Left lung (tissue), 10 donors: ENCODE results near the gene SPTSSA. TPM values are rescaled to one million over a fixed set of nuclear protein-coding genes. Genes with fewer than 3 reads are reported as not detected.
"Not testable (repeated sequence)": the region's sequence is repeated elsewhere in the genome, so short reads cannot be mapped to it uniquely, and the experiment has no call there.

Source experiments
- ATAC-seq: fragments of 200-7000 bp; cut with Tn5 transposase; one replicate; pipeline ENCODE4 v1.9.1; 2020; ENCODE audit warnings: moderate library complexity
- DNase-seq, 4 donors: peaks; one replicate each; pipeline ENCODE4 v3.0.0-alpha.2; 2013 to 2020
- H3K27ac ChIP-seq, 2 donors: fragments of 200-600 bp; sonication (generic) in 1 of 2; one replicate each; pipeline versions ENCODE4 v1.5.0 to v1.8.0; 2020 to 2021
- H3K27me3 ChIP-seq, 2 donors: fragments of 200-600 bp; sonication (generic) in 1 of 2; one replicate each; pipeline versions ENCODE4 v1.5.0 to v1.8.0; 2020 to 2021
- H3K36me3 ChIP-seq, 2 donors: fragments of 200-600 bp; sonication (generic) in 1 of 2; one replicate each; pipeline versions ENCODE4 v1.5.0 to v1.8.0; 2020 to 2021
- H3K4me1 ChIP-seq, 2 donors: fragments of 200-600 bp; one replicate each; pipeline ENCODE4 v1.8.0; 2021
- H3K4me3 ChIP-seq, 2 donors: fragments of 200-600 bp; sonication (generic) in 1 of 2; one replicate each; pipeline versions ENCODE4 v1.5.0 to v1.8.0; 2020 to 2021; ENCODE audit warnings: mild to moderate bottlenecking in 1 of 2
- H3K9me3 ChIP-seq, 2 donors: fragments of 200-600 bp; sonication (generic) in 1 of 2; one replicate each; pipeline versions ENCODE4 v1.5.0 to v1.8.0; 2020 to 2021
- intact Hi-C, 2 donors: fragments of 100-400 bp; cut with DNase I; formaldehyde crosslinking; loops; one replicate each; pipeline versions ENCODE4 v1.11.2 to v1.14.2; 2022
- polyA plus RNA-seq, 6 donors: library from polyadenylated mRNA; unstranded; fragments of 120-200 nt; gene quantifications; one replicate each; pipeline ENCODE4 v1.2.1, GENCODE V29; 2013; ENCODE audit not compliant: insufficient read length in 6 of 6
- total RNA-seq, 2 donors: library from RNA; stranded (reverse); fragmentation: NEBNext Ultra II Directional; extraction: Animal tissue kit (Norgen Biotek cat#: 25700); gene quantifications; one replicate each; pipeline ENCODE4 v1.2.1, GENCODE V29; 2021
- TF ChIP-seq, protein P1 (sequence below), 2 donors: fragments of 200-600 bp; sonication (generic) in 1 of 2; IDR thresholded peaks; one replicate each; pipeline versions ENCODE4 v1.5.0 to v1.8.0; 2021; ENCODE audit warnings: antibody characterized with exemption in 2 of 2
- donor health status: DM: no; HTN: yes; CAD: no.
- donor health status: DM: no; HTN: no; CAD: no.

Gene SPTSSA
- total and polyA plus RNA-seq, 8 donors, result 27.5 to 47.5 (median 30.4) TPM

DNA sequence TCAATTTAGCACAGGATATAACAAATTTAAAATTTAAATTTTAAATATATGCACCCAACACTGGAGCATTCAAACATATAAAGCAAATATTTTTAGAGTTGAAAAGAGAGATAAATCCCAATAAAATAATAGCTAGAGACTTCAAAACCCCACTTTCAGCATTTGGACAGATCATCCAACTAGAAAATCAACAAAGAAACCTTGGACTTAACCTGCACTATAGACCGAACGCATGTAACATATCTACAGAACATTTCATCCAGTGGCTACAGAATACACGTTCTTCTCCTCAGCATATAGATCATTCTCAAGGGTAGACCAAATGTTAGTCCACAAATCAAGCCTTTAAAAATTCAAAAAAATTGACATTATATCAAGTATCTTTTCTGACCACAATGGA, 64.0 kb downstream of the SPTSSA start:
- intact Hi-C loops, result no loop called here
- ATAC-seq (no peak), DNase-seq (no peak)
- Histone ChIP-seq H3K4me3 (no peak overlapping the region), H3K9me3 (no peaks in the 10 kb centered on the region), H3K27me3 (no peaks in the 10 kb centered on the region), H3K27ac (no peak overlapping the region), H3K4me1 (no peaks in the 10 kb centered on the region), H3K36me3 (no peaks in the 10 kb centered on the region)
- TF ChIP-seq, protein P1, sequence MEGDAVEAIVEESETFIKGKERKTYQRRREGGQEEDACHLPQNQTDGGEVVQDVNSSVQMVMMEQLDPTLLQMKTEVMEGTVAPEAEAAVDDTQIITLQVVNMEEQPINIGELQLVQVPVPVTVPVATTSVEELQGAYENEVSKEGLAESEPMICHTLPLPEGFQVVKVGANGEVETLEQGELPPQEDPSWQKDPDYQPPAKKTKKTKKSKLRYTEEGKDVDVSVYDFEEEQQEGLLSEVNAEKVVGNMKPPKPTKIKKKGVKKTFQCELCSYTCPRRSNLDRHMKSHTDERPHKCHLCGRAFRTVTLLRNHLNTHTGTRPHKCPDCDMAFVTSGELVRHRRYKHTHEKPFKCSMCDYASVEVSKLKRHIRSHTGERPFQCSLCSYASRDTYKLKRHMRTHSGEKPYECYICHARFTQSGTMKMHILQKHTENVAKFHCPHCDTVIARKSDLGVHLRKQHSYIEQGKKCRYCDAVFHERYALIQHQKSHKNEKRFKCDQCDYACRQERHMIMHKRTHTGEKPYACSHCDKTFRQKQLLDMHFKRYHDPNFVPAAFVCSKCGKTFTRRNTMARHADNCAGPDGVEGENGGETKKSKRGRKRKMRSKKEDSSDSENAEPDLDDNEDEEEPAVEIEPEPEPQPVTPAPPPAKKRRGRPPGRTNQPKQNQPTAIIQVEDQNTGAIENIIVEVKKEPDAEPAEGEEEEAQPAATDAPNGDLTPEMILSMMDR (IDR thresholded peaks at IDR 0.05), result no peak

DNA sequence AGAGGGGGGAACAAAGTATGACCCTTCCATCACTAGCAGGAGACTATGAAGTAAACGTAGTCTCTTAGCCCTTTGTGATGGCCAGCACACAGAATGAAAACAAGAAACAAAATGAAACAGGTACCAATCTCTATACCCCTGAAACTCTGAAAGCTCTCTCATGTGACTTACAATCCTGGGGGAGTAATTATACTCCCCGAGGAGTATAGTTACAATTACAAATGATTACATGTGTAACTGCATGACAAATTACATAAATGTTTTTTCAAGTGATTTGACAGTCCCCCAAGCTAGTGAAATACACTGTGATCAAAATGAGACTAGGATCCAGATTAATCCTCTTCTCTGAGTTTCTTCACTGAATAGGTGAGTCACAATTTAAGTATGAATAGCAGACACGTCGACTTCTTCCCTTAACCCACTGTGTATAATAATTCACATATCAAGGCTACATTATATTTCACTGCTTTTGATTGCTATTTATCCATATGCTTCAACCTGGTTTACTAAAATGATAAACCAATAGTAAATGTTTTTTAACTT, 74.0 kb downstream of the SPTSSA start:
- intact Hi-C loops, result no loop called here
- peaks cover 0 to 2% of the 10 kb centered on the region in 2 donors for H3K9me3 ChIP-seq
- no peaks in the 10 kb centered on the region for H3K4me1 ChIP-seq
- H3K27ac ChIP-seq, result no peak overlapping the region
- ATAC-seq (no peak), DNase-seq (no peak)
- no peaks in the 10 kb centered on the region for H3K27me3 ChIP-seq
- H3K36me3 ChIP-seq, result no peaks in the 10 kb centered on the region
- TF ChIP-seq, protein P1 (IDR thresholded peaks at IDR 0.05), result no peak
- no peak overlapping the region for H3K4me3 ChIP-seq

DNA sequence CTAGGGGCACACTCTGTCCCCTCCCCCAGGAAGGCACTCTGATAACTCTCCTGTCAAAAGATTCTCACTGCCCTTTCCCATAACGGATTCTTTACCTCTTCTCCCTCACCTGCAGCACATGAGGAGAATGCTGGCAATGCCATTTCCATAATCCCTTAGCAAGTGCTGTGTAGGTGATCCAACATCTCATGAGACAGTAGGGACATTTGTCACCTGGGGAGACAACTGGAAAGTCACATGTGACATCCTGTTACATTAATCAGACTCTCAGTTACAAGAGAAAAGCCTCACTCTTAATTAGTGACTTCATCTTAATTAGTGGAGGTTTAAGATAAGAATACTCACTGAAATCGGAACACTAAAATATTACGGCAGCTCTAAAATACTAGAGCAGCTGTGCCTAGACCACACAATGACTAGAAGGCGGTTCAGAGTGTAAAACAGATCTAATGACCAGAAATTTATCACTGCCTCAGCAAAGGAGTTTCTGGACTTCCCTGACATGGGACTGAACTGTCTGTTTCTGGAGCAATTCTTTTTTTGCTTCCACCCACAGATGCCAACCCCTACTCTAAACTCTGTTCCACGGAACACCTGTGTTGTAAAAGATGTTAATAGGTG, 75.1 kb downstream of the SPTSSA start:
- peaks cover 0 to 2% of the 10 kb centered on the region in 2 donors for H3K9me3 ChIP-seq
- no peaks in the 10 kb centered on the region for H3K36me3 ChIP-seq
- TF ChIP-seq, protein P1 (IDR thresholded peaks at IDR 0.05), result no peak

DNA sequence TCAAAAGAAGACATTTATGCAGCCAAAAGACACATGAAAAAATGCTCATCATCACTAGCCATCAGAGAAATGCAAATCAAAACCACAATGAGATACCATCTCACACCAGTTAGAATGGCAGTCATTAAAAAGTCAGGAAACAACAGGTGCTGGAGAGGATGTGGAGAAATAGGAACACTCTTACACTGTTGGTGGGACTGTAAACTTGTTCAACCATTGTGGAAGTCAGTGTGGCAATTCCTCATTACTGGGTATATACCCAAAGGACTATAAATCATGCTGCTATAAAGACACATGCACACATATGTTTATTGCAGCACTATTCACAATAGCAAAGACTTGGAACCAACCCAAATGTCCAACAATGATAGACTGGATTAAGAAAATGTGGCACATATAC, 76.2 kb downstream of the SPTSSA start:
- H3K36me3 ChIP-seq, H3K4me1 ChIP-seq, H3K4me3 ChIP-seq, intact Hi-C loops, ATAC-seq, H3K27ac ChIP-seq, DNase-seq, H3K9me3 ChIP-seq, H3K27me3 ChIP-seq: not testable (repeated sequence)

More for the DNA sequence above, 75.1 kb downstream of the SPTSSA start:
- DNase-seq (no peak), ATAC-seq (no peak)
- intact Hi-C loops, result no loop called here
- Histone ChIP-seq H3K27ac (no peak overlapping the region), H3K4me1 (no peaks in the 10 kb centered on the region), H3K27me3 (no peaks in the 10 kb centered on the region), H3K4me3 (no peak overlapping the region)

DNA sequence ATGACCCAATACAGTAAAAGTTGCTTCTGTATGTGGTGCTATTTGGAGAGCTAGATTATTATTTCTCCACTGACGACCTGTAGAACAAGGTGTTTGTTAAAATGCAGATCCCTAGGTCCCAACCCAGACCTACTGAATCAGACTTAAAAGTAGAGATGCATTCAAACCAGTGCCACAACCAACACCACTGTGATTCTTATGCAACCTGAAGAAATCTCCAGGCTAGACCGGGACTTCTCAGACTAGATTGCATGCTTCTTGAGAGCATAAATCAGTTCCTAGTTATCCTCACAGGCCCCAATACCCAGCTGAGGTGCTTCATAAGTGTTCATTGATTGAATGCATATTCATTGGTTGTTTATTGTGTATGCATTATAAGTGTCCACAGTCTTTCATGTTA, 78.2 kb downstream of the SPTSSA start:
- ATAC-seq, result no peak
- Histone ChIP-seq H3K9me3 (peaks cover 0 to 4% of the 10 kb centered on the region in 2 donors), H3K4me1 (no peaks in the 10 kb centered on the region), H3K36me3 (no peaks in the 10 kb centered on the region), H3K4me3 (no peak overlapping the region), H3K27me3 (no peaks in the 10 kb centered on the region), H3K27ac (no peak overlapping the region)
- intact Hi-C loops, result no loop called here
- DNase-seq, result no peak
- TF ChIP-seq, protein P1 (IDR thresholded peaks at IDR 0.05), result no peak

Other genes starting within 250 kb of the SPTSSA start
- 10 to 100 TPM; 23.2 to 25.8 TPM for gene EAPP, start 77.5 kb upstream of the SPTSSA start, total RNA-seq
- gene EAPP, start 77.5 kb upstream of the SPTSSA start, polyA plus RNA-seq, result 10 to 100 TPM; 51.2 to 63.9 (median 58.2) TPM
- 10 to 100 TPM; 71.3 to 73.6 TPM for gene SNX6, start 167.9 kb upstream of the SPTSSA start, total RNA-seq
- 100 to 1,000 TPM in 5 of 6 donors, 10 to 100 TPM in 1; 96.9 to 123 (median 111) TPM for gene SNX6, start 167.9 kb upstream of the SPTSSA start, polyA plus RNA-seq